A549 (cell line): Measurements from ENCODE around the gene GRID1. TPM values are rescaled to one million over a fixed set of nuclear protein-coding genes. Genes with fewer than 3 reads are reported as not detected.

ENCODE experiments used
- ATAC-seq, 2 experiments: fragments of 200-7000 bp in 1 of 2; fragments of >200 bp in 1 of 2; cut with Nextera tagmentation in 1 of 2; cut with Tn5 transposase in 1 of 2; 3 replicates each; pipeline versions ENCODE4 v1.8.0 to v1.9.1; 2018 to 2020; ENCODE audit warnings: mild to moderate bottlenecking in 1 of 2, moderate library complexity in 1 of 2
- CTCF ChIA-PET: fragments of 300-600 bp; sonication (Branson Sonifier 250); formaldehyde crosslinking; extraction: SDS; loops from one replicate; lab custom pipeline; 2021; ENCODE audit warnings: antibody characterized with exemption, inconsistent platforms; lab: Yijun Ruan, JAX
- POLR2A ChIA-PET: fragments of 350-600 bp; formaldehyde crosslinking; extraction: SDS; loops from one replicate; lab custom pipeline; 2021; ENCODE audit warnings: antibody characterized with exemption, inconsistent platforms; lab: Yijun Ruan, JAX
- DNase-seq, 2 experiments: peaks; one replicate each; pipeline versions ENCODE4 v3.0.0 to v3.0.0-alpha.2; 2011 to 2016; ENCODE audit warnings: low read depth in 1 of 2, low spot score in 1 of 2
- FAIRE-seq: peaks from 2 replicates; lab custom pipeline; 2011; peaks lifted over from hg19 to GRCh38; lab: Jason Lieb, UNC
- H3K27ac ChIP-seq, 2 experiments: fragments of >200 bp; sonication (Bioruptor Twin); formaldehyde crosslinking; 3 replicates each; pipeline ENCODE4 v1.5.1; 2016 to 2017
- H3K4me1 ChIP-seq: fragments of >200 bp; sonication (Bioruptor Twin); formaldehyde crosslinking; 3 replicates; pipeline ENCODE4 v1.6.1; 2016
- H3K4me2 ChIP-seq: fragments of >200 bp; sonication (Bioruptor Twin); formaldehyde crosslinking; 3 replicates; pipeline ENCODE4 v1.6.1; 2016
- H3K4me3 ChIP-seq: fragments of >200 bp; sonication (Bioruptor Twin); formaldehyde crosslinking; 3 replicates; pipeline ENCODE4 v1.5.1; 2016
- H3K9me3 ChIP-seq: fragments of >200 bp; sonication (Bioruptor Twin); formaldehyde crosslinking; 3 replicates; pipeline ENCODE4 v1.6.1; 2016
- CBX2 ChIP-seq: fragments of 200-600 bp; sonication (generic); IDR thresholded peaks from 2 replicates; pipeline ENCODE4 v1.6.1; 2016; ENCODE audit warnings: low read depth, mild to moderate bottlenecking, borderline replicate concordance
- CEBPB ChIP-seq, 2 experiments: fragments of >200 bp in 1 of 2; sonication (Bioruptor Twin) in 1 of 2; formaldehyde crosslinking in 1 of 2; IDR thresholded peaks; 2 replicates each; pipeline ENCODE4 v1.6.1; 2012 to 2016
- CHD2 ChIP-seq: fragments of 150-350 bp; IDR thresholded peaks from 2 replicates; pipeline ENCODE4 v1.6.1; 2014; ENCODE audit warnings: low read length; ENCODE audit not compliant: partially characterized antibody
- EP300 ChIP-seq, 2 experiments: fragments of >200 bp; sonication (Bioruptor Twin); formaldehyde crosslinking; IDR thresholded peaks; 2 replicates in 1 of 2; 3 replicates in 1 of 2; pipeline ENCODE4 v1.6.1; 2016 to 2017
- ESRRA ChIP-seq: fragments of 150-350 bp; IDR thresholded peaks from 2 replicates; pipeline ENCODE4 v1.6.1; 2014; ENCODE audit warnings: mild to moderate bottlenecking, low read length, borderline replicate concordance
- GATA3 ChIP-seq: IDR thresholded peaks from 2 replicates; pipeline ENCODE4 v1.6.1; 2012; ENCODE audit warnings: borderline replicate concordance
- HDAC2 ChIP-seq: fragments of 200-600 bp; sonication (generic); IDR thresholded peaks from 2 replicates; pipeline ENCODE4 v1.6.1; 2016
- HOXA7 ChIP-seq: fragments of 250-450 bp; sonication (Bioruptor Pico); IDR thresholded peaks from 2 replicates; pipeline ENCODE4 v1.5.0; 2020; ENCODE audit warnings: mild to moderate bottlenecking, moderate library complexity
- JUN ChIP-seq, 2 experiments: fragments of >200 bp; sonication (Bioruptor Twin); formaldehyde crosslinking; IDR thresholded peaks; 2 replicates in 1 of 2; 3 replicates in 1 of 2; pipeline ENCODE4 v1.6.1; 2016 to 2017
- KDM5A ChIP-seq: fragments of 200-600 bp; sonication (generic); IDR thresholded peaks from 2 replicates; pipeline ENCODE4 v1.6.1; 2016; ENCODE audit warnings: antibody characterized with exemption, mild to moderate bottlenecking
- MAFK ChIP-seq: fragments of 450-650 bp; IDR thresholded peaks from 2 replicates; pipeline ENCODE4 v1.6.1; 2014; ENCODE audit not compliant: partially characterized antibody
- MAZ ChIP-seq: fragments of 150-350 bp; IDR thresholded peaks from 2 replicates; pipeline ENCODE4 v1.6.1; 2014; ENCODE audit warnings: antibody characterized with exemption, low read depth, low read length, borderline replicate concordance
- PHF8 ChIP-seq: fragments of 200-600 bp; sonication (generic); IDR thresholded peaks from 2 replicates; pipeline ENCODE4 v1.6.1; 2016; ENCODE audit warnings: low read depth, mild to moderate bottlenecking, antibody characterized with exemption, moderate library complexity, borderline replicate concordance
- POLR2AphosphoS2 ChIP-seq: conservative IDR thresholded peaks from 2 replicates; pipeline ENCODE4 v1.6.1; 2012; ENCODE audit warnings: low read length, improper control_type of control experiment, inconsistent platforms
- RAD21 ChIP-seq, 2 experiments: fragments of >200 bp in 1 of 2; sonication (Bioruptor Twin) in 1 of 2; formaldehyde crosslinking in 1 of 2; IDR thresholded peaks in 1 of 2; conservative IDR thresholded peaks in 1 of 2; 2 replicates in 1 of 2; 3 replicates in 1 of 2; pipeline ENCODE4 v1.6.1; 2012 to 2018; ENCODE audit warnings: inconsistent platforms in 1 of 2
- RARB ChIP-seq: fragments of 250-450 bp; sonication (Bioruptor Pico); IDR thresholded peaks from 2 replicates; pipeline ENCODE4 v1.8.0; 2021; ENCODE audit warnings: mild to moderate bottlenecking, moderate library complexity
- RCOR1 ChIP-seq: fragments of 150-350 bp; IDR thresholded peaks from 2 replicates; pipeline ENCODE4 v1.6.1; 2014; ENCODE audit warnings: antibody characterized with exemption, low read length, low read depth
- RFX5 ChIP-seq: fragments of 450-650 bp; IDR thresholded peaks from 2 replicates; pipeline ENCODE4 v1.7.1; 2014; ENCODE audit warnings: antibody characterized with exemption, mild to moderate bottlenecking, moderate library complexity
- RNF2 ChIP-seq: fragments of 200-600 bp; sonication (generic); IDR thresholded peaks from 2 replicates; pipeline ENCODE4 v1.6.1; 2016; ENCODE audit warnings: low read depth, mild to moderate bottlenecking, antibody characterized with exemption, moderate library complexity, borderline replicate concordance
- ZNF302 ChIP-seq: fragments of 250-450 bp; sonication (Bioruptor Pico); IDR thresholded peaks from 2 replicates; pipeline ENCODE4 v1.9.0; 2021; ENCODE audit warnings: inconsistent platforms, mild to moderate bottlenecking, moderate library complexity
- ZSCAN20 ChIP-seq: fragments of 250-450 bp; sonication (Bioruptor Pico); IDR thresholded peaks from 2 replicates; pipeline ENCODE4 v1.8.0; 2022; ENCODE audit warnings: mild to moderate bottlenecking, moderate library complexity
- WGBS: methylation state at CpG from one replicate; pipeline ENCODE4 v1.1.6; 2017; ENCODE audit errors: missing lambda C conversion rate; 5-methylcytosine and 5-hydroxymethylcytosine counted together
- polyA plus RNA-seq, 4 experiments: library from polyadenylated mRNA; depleted of rRNA in 3 of 4; stranded (reverse); fragments of >200 nt; fragmentation: RNase III in 1 of 4; extraction: RNeasy Plus Mini Kit Qiagen cat#74134 plus additional on column Dnase treatment in 1 of 4; gene quantifications; 2 replicates in 3 of 4; 3 replicates in 1 of 4; pipeline ENCODE4 v1.2.3, GENCODE V29; 2011 to 2017
- TF ChIP-seq, protein P1 (sequence below): fragments of 200-600 bp; sonication (generic); IDR thresholded peaks from 2 replicates; pipeline ENCODE4 v1.6.1; 2016; ENCODE audit warnings: antibody characterized with exemption, mild to moderate bottlenecking, moderate library complexity
- TF ChIP-seq, protein P2 (sequence below): fragments of 250-450 bp; sonication (Bioruptor Pico); IDR thresholded peaks from 2 replicates; pipeline ENCODE4 v1.5.0; 2021; ENCODE audit warnings: mild to moderate bottlenecking, moderate library complexity, borderline replicate concordance
- TF ChIP-seq, protein P3 (sequence below): IDR thresholded peaks from 2 replicates; pipeline ENCODE4 v1.6.1; 2012; ENCODE audit warnings: low read depth, borderline replicate concordance
- TF ChIP-seq, protein P4 (sequence below): fragments of 250-450 bp; sonication (Bioruptor Pico); IDR thresholded peaks from 2 replicates; pipeline ENCODE4 v1.5.0; 2020; ENCODE audit warnings: low read depth, mild to moderate bottlenecking, moderate library complexity
- TF ChIP-seq, protein P5 (sequence below): fragments of >200 bp; sonication (Bioruptor Twin); formaldehyde crosslinking; IDR thresholded peaks from 3 replicates; pipeline ENCODE4 v1.6.1; 2016
- TF ChIP-seq, protein P6 (sequence below): IDR thresholded peaks from 2 replicates; pipeline ENCODE4 v1.6.1; 2012

GRID1 gene
- polyA plus RNA-seq, 2 of the 4 experiments (the other 2 are of a cell fraction) = 0.14 to 0.30 TPM

DNA sequence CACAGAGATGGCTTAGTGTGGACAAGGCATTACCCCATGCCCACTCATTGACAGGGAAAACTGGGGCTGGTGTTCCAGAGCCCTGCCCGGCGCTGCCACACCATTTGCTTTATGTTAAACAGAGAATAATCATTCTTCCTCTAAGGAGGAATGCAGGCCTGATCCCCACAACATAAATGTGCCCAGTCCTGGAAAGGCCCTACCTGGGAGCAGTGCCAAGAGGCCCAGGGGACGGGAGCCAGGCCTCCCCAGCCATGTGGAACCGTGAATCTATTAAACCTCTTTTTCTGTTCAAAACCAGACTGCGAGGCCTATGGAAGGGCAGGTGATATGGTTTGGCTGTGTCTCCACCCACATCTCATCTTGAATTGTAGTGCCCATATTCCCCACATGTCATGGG lies 264.1 kb downstream of the GRID1 start (continued):
- TF ChIP-seq, protein P1, sequence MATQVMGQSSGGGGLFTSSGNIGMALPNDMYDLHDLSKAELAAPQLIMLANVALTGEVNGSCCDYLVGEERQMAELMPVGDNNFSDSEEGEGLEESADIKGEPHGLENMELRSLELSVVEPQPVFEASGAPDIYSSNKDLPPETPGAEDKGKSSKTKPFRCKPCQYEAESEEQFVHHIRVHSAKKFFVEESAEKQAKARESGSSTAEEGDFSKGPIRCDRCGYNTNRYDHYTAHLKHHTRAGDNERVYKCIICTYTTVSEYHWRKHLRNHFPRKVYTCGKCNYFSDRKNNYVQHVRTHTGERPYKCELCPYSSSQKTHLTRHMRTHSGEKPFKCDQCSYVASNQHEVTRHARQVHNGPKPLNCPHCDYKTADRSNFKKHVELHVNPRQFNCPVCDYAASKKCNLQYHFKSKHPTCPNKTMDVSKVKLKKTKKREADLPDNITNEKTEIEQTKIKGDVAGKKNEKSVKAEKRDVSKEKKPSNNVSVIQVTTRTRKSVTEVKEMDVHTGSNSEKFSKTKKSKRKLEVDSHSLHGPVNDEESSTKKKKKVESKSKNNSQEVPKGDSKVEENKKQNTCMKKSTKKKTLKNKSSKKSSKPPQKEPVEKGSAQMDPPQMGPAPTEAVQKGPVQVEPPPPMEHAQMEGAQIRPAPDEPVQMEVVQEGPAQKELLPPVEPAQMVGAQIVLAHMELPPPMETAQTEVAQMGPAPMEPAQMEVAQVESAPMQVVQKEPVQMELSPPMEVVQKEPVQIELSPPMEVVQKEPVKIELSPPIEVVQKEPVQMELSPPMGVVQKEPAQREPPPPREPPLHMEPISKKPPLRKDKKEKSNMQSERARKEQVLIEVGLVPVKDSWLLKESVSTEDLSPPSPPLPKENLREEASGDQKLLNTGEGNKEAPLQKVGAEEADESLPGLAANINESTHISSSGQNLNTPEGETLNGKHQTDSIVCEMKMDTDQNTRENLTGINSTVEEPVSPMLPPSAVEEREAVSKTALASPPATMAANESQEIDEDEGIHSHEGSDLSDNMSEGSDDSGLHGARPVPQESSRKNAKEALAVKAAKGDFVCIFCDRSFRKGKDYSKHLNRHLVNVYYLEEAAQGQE = no peak
- TF ChIP-seq PHF8 = no peak
- TF ChIP-seq KDM5A = no peak
- TF ChIP-seq, protein P2, sequence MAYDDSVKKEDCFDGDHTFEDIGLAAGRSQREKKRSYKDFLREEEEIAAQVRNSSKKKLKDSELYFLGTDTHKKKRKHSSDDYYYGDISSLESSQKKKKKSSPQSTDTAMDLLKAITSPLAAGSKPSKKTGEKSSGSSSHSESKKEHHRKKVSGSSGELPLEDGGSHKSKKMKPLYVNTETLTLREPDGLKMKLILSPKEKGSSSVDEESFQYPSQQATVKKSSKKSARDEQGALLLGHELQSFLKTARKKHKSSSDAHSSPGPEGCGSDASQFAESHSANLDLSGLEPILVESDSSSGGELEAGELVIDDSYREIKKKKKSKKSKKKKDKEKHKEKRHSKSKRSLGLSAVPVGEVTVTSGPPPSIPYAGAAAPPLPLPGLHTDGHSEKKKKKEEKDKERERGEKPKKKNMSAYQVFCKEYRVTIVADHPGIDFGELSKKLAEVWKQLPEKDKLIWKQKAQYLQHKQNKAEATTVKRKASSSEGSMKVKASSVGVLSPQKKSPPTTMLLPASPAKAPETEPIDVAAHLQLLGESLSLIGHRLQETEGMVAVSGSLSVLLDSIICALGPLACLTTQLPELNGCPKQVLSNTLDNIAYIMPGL = no peak
- TF ChIP-seq CHD2 = no peak
- no peak for TF ChIP-seq CEBPB (IDR thresholded peaks at IDR 0.05)
- TF ChIP-seq, protein P3, sequence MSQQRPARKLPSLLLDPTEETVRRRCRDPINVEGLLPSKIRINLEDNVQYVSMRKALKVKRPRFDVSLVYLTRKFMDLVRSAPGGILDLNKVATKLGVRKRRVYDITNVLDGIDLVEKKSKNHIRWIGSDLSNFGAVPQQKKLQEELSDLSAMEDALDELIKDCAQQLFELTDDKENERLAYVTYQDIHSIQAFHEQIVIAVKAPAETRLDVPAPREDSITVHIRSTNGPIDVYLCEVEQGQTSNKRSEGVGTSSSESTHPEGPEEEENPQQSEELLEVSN = no peak
- TF ChIP-seq, protein P4, sequence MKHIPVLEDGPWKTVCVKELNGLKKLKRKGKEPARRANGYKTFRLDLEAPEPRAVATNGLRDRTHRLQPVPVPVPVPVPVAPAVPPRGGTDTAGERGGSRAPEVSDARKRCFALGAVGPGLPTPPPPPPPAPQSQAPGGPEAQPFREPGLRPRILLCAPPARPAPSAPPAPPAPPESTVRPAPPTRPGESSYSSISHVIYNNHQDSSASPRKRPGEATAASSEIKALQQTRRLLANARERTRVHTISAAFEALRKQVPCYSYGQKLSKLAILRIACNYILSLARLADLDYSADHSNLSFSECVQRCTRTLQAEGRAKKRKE (CRISPR knock-in tag) = no peak
- TF ChIP-seq POLR2AphosphoS2 = no peak

DNA sequence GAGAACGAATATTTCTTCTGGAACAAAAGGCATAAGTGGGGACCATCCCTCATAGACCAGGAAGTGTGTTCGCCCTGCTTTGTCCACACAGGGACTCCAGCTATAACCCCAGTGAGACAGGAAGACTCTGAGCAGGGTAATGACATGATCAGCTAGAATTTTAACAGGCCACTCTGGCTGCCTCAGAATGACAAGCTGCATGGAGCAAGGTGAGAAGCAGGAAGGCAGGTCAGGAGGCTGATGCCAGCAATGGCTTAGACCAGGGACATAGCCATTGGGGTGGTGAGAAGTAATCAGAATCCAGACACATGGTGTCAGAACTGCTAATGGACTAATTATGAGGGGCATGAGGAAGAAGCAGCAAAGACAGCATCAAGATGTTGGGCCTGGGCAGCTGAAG lies 264.6 kb downstream of the GRID1 start:
- Histone ChIP-seq H3K9me3 (no peaks in the 10 kb centered on the region), H3K27ac (no peak overlapping the region), H3K4me1 (no peaks in the 10 kb centered on the region), H3K4me2 (no peak overlapping the region), H3K4me3 (no peak overlapping the region)
- TF ChIP-seq RAD21 (conservative IDR thresholded peaks at IDR 0.05 in 1 of 2, IDR thresholded peaks at IDR 0.05 in 1 of 2) (no peak), CBX2 (no peak), HDAC2 (no peak), EP300 (IDR thresholded peaks at IDR 0.05) (no peak), RARB (CRISPR knock-in tag) (no peak), GATA3 (no peak), RCOR1 (no peak), MAZ (no peak), HOXA7 (CRISPR knock-in tag) (no peak), RFX5 (no peak), KDM5A (no peak), ZSCAN20 (CRISPR knock-in tag) (no peak), ESRRA (no peak), ZNF302 (CRISPR knock-in tag) (no peak), RNF2 (no peak), MAFK (no peak), JUN (IDR thresholded peaks at IDR 0.05) (no peak)
- TF ChIP-seq, protein P5, sequence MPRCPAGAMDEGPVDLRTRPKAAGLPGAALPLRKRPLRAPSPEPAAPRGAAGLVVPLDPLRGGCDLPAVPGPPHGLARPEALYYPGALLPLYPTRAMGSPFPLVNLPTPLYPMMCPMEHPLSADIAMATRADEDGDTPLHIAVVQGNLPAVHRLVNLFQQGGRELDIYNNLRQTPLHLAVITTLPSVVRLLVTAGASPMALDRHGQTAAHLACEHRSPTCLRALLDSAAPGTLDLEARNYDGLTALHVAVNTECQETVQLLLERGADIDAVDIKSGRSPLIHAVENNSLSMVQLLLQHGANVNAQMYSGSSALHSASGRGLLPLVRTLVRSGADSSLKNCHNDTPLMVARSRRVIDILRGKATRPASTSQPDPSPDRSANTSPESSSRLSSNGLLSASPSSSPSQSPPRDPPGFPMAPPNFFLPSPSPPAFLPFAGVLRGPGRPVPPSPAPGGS = no peak
- TF ChIP-seq, protein P6, sequence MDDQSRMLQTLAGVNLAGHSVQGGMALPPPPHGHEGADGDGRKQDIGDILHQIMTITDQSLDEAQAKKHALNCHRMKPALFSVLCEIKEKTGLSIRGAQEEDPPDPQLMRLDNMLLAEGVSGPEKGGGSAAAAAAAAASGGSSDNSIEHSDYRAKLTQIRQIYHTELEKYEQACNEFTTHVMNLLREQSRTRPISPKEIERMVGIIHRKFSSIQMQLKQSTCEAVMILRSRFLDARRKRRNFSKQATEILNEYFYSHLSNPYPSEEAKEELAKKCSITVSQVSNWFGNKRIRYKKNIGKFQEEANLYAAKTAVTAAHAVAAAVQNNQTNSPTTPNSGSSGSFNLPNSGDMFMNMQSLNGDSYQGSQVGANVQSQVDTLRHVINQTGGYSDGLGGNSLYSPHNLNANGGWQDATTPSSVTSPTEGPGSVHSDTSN = no peak
- TF ChIP-seq, protein P4 (CRISPR knock-in tag) = no peak
- FAIRE-seq (no peak), ATAC-seq (no peak), DNase-seq (no peak)
- 18% methylated on average over 2 of the region's 2 CpGs for WGBS
- POLR2A ChIA-PET = no interaction called here
- CTCF ChIA-PET = no interaction called here
